Hepatocyte (in vitro differentiated cells): ENCODE results near the gene NECAB2.

Experiments used
- CTCF ChIP-seq: fragments of 200-600 bp; sonication (generic); IDR thresholded peaks from 2 replicates; pipeline ENCODE4 v1.5.1; 2016; ENCODE audit warnings: antibody characterized with exemption, mild to moderate bottlenecking; ENCODE audit not compliant: poor library complexity
- EZH2 ChIP-seq: fragments of 200-600 bp; sonication (generic); IDR thresholded peaks from 2 replicates; pipeline ENCODE4 v1.6.1; 2016; ENCODE audit warnings: antibody characterized with exemption, mild to moderate bottlenecking, borderline replicate concordance

- TF ChIP-seq CTCF (no peak), EZH2 (no peak)
These were observed 22.5 kb upstream of the NECAB2 start for GRCh38 chr16:83945587-83945986.
